Measurements from ENCODE around the gene EPN2.
A peak's percentile ranks its signal among the peaks of the same experiment; 100 is the strongest.

Gene EPN2

DNA sequence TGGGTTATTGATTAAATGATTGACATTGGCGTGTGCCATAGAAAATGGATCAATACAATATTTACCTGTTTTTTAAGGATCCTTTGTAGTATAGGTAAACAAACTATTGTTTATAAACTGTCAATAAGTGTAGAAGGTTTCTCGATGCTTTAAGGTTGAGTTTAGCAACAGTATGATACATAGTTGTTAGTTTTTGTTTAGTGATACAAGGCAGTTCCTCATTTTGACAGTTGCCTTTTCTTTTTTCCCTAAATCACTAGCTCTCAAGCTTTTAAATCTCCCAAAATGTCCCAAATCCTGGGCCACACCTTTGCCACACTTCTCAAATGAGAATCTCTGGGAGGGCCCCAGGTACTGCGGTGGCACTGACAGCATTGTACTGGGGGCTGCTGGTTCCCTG lies 57.3 kb downstream of the EPN2 start:
- DNase-seq (ENCODE audit: low read depth in 2 of 2), result no peak

DNA sequence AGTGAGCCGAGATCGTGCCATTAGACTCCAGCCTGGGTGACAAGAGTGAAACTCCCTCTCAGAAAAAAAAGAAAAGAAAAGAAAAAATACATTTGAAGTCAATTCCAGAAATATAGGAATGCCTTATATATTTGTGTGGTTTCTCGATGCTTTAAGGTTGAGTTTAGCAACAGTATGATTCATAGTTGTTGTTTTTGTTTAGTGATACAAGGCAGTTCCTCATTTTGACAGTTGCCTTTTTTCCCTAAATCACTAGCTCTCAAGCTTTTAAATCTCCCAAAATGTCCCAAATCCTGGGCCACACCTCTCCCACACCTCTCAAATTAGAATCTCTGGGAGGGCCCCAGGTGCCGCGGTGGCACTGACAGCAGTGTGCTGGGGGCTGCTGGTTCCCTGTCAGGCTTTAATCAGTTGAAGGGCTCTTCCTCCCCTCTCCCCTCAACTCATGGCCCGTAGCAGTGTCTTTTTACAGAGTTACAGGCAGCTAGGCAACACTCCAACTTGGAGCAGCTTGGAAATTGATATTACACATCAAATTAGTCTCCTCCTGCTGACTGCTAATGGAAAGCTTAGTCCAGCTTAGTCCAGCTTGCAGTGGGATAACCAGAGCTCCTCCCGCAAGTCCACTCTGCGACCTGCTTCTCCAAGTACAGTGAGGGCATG lies 58.4 kb downstream of the EPN2 start:
- DNase-seq (ENCODE audit: low read depth in 2 of 2), result no peak

DNA sequence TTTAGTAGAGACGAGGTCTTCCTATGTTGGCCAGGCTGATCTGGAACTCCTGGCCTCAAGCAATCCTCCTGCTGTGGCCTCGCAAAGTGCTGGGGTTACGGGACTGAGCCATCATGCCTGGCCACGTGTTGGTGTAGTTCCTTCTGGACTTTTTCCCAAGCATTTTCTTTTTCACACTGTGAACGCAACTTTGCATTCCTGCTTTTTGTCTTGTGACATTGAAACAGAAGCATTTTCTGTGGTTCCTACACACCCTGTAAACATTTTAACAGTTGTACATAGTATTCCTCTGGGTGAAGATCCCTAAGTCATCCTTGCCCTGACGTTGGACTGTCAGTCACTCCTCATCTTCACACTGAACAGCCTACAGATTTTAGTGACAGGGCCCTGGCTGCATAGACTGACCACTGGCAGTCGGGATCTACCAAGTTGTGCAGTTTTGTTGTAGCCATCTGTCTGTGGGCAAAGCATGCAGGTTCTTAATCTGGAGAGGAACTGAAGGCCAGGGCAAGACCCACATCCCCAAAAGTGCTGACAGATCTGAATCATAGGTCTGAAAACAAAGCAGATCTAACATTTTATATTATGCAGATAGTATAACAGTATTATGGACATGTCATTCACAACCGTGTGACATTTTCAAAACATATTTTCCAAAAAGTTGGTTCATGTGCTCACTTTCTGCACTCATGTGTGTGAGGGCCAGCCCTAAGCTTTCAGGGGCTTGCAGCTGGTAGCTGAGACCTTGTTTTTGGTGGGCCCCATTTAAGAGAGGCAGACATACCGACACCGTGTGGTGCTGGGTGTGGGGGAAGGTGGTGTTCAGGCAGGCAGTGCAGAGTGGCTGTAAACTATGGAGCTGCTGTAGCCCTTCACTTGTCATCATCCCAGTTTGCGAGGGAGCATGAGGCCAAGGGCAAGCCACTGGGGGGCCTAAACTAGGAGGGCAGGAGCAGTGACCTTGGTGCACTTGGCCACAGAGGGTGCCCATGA lies 59.9 kb downstream of the EPN2 start:
- DNase-seq (ENCODE audit: low read depth in 2 of 2), result no peak

DNA sequence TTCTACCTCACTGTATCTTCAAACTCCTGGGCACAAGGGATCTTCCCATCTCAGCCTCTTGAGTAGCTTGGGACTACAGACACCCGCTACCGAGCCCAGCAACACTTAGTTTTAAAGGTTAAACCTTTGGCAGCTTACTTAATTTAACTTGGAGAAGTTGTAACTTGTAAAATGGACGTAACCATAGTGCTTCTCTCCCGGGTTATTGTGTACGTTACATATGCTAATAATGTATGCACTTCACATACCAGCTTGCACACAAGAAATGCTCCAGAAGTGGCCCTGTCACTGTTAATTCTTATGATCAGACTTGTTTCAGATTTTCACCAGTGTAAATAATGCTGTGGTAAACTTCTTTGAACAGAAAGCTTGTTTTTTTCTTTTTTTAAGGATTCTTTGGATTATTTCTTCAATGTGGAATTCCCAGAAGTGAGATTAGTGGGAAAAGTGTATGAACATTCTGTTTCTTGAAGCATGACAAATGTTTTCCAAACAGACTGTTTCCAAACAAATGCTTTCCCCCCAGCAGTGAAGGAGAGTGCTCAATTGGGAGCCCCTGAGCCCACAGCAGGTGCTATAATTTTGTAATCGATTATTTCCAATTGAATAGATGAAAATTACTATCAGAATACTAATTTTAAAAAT lies 61.5 kb downstream of the EPN2 start:
- no peak for DNase-seq (ENCODE audit: low read depth in 2 of 2)

DNA sequence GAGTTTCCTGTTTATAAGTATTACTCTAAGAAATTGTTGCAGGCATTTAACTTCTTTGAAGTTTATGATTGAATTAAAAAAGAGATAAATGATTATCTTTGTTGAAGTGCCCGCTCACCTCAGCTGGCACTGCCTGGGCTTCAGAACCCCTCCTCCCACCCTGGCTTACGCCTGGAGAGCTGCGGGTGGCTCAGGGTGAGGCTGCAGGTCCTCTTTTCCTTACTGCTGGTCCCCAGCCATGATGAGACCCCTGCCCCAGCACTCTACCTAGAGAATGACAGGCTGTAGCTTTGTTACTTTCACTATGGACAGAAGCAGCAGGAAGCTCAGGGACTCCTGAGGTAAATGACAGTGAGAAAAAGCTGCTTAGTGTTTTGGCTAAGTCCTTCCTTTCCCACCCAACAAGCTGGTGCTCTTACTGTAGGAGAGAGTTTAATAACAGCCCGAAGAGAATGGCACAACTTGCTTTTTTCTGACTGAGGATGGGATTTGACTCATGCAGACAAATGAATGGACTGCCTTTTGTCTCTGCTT lies 62.1 kb downstream of the EPN2 start:
- no peak for DNase-seq (ENCODE audit: low read depth in 2 of 2)

DNA sequence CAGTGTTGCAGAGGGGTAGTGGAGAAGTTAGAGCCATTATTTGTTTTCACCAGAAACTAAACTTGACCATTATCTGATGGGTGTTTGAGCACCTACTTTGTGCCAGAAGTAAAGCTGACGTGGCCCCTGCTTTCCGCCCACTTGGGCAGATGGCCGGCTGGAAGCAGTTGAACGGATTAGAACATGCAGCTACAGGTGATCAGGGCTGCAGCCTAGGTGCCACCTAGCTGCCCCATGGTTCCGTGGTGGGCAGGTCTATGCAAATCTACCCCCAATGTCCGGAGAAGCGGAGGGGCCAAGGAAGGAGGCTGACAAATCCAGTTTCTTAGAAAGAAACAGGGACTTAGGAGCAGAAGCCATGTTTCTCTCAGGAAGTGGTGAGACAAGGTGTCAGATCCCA lies 62.7 kb downstream of the EPN2 start:
- DNase-seq (ENCODE audit: low read depth in 2 of 2), result no peak

DNA sequence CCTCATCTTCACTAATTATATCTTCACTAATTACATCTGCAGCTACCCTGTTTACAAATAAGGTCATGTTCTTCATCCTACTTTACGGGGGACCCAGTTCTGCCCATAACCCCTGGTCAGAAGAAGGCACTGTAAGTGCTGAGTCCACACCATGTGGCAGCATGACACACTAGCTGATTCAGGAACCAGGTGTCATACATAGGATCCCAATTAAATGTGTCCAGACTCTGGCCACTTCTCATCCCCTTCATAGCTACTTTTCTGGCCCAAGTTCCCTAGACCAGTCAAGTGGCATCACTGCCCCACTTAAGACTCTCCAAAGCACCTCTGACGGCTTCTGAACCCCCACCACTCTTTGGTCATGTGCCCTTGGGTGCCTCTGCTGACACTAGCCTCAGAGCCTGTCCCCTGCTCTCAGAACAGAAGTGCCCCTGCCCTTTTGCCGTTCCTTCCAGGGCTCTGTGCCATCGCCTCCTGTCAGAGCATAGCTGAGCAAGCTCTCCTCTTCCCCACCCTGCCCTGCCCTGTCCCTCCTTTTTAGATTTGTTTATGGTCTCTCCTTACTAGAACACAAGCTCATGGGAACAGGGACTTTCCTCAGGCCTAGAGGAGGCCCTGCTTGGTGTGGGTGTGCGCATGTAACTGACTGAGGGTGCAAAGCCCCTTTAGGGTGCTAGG lies 64.2 kb downstream of the EPN2 start:
- DNase-seq (ENCODE audit: low read depth in 2 of 2), result no peak

DNA sequence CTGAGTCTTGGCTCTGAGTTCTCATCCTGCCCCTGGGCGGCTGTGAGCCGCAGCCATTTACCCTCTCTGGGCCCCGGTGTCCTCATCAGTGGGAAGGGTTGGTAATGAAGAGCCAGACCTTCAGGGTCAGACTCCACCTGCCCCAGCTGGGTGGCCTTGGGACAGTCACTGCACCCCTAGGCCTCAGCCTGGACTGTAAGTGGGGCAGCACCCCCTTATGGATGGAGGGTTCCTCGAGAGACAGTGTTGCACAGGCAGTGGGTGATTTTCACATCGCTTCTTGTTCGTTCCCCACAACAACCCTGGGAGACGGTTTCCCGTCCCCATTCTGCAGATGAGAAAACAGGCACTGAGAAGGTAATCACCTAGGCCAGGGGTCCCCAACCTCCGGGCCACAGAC lies 64.8 kb downstream of the EPN2 start:
- no peak for DNase-seq (ENCODE audit: low read depth in 2 of 2)

DNA sequence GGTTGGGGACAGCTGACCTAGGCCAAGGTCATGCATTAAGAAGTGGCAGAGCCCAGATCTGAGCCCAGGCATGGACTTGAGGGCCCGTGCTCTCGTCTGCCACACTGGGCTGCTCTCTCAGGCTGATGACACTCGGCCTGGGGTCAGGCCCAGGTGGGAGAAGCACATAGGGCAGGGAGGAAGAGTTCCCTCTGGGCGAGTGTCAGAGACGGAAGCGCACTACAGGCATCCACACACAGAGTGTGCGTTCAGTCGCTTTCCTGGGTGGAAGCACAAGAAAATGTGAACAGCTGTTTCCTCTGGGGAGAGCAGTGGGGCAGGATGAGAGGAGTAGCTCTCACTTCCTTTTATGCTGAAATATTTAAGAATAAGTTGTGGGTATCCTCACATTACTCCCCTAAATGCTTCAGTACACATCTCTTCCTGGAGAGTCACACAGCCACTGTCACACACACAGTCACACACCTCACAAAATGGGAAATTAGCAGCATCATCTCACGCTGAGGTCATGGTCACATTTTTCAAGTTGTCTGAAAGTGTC lies 65.7 kb downstream of the EPN2 start:
- no peak for DNase-seq (ENCODE audit: low read depth in 2 of 2)

DNA sequence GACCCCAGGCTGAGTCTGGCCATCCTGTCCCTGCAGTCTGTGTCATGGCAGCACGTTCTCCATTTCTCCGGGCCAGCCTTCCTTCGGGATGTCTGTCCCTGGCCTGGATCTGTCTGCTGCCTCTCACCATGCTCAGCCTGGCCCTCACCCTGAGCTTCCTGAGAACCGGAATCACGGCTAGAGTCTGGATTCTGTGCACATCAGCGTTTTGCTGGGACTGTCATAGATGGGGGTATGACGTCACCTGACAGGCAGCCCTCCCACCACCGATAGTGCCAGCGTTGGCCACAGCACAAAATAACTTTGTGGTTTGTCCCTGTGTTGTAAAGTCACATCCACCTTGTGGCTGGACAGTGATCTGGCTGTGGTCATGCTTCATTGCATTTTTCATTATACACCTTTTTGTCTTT lies 66.2 kb downstream of the EPN2 start:
- DNase-seq (ENCODE audit: low read depth in 2 of 2), result no peak

DNA sequence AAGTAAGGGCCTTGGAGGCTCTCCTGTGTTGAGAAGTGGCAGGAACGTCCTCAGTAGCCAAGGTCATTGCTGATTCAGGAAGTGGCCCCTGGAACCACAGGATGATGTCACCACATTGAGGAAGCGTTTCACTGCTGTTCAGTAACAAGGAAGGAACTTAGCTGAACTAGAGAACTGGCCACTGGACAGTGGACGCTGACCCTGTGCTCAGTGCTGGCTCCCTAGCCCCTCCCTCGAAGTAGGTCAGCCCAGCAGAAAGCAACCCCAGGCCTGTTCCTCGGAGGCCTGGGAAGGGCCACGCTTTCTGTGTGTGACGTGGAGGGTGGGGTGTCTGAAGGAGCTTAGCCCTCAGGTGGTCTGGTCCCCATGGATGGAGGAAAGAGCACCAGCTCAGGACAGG lies 67.0 kb downstream of the EPN2 start:
- DNase-seq (ENCODE audit: low read depth in 2 of 2), result no peak

DNA sequence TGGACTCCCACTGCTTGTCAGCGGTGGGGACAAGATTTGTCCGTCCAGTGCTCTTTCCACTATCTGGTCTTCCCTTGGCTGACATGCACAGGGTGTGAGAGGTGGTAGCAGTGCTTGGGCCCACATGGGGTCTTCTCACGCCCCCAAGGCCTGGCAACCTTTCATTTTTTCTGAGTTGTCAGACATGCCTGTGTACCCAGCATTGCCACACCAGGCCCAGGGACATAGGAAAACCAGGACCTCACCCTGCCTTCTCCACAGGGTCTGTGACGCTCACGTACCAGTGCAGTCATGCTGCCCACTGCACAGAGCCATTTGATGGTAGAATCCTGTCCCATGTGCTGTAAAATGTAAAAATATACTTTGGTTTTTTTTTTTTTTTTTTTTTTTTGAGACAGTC lies 67.6 kb downstream of the EPN2 start:
- no peak for DNase-seq (ENCODE audit: low read depth in 2 of 2)

DNA sequence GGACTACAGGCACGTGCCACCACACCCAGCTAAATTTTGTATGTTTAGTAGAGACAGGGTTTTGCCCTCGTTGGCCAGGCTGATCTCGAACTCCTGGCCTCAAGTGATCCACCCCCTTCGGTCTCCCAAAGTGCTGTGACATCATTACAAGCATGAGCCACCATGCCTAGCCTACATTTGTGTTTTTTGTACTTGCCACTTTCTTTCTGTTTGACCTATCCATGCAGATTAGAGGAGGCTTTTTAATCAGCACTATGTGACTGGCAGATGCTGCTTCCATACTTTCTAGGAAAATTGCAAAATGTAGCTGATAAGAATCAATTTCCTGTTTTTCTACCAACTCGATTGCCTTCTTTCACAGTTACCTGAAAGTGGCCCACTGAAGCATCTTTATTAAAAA lies 68.1 kb downstream of the EPN2 start:
- no peak for DNase-seq (ENCODE audit: low read depth in 2 of 2)

DNA sequence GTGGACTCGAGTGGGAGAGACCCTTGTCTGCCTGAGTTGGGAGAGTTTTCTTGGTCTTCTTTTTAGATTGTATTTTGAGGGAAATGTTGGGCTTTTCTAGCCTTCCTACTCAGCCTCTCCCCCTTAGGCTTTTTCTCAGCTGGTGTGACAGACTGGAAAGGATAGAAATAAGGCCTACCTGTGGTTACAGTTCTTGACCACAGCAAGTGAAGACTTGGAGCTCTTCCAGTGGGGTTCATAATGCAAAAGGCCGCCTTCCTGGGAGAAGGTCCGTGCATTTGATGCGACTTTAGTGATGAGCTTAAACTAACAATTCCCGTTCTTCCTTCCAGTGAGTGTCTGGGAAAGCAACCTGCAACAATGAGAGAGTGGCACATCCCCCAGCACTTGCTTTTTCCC lies 68.6 kb downstream of the EPN2 start:
- no peak for DNase-seq (ENCODE audit: low read depth in 2 of 2)

DNA sequence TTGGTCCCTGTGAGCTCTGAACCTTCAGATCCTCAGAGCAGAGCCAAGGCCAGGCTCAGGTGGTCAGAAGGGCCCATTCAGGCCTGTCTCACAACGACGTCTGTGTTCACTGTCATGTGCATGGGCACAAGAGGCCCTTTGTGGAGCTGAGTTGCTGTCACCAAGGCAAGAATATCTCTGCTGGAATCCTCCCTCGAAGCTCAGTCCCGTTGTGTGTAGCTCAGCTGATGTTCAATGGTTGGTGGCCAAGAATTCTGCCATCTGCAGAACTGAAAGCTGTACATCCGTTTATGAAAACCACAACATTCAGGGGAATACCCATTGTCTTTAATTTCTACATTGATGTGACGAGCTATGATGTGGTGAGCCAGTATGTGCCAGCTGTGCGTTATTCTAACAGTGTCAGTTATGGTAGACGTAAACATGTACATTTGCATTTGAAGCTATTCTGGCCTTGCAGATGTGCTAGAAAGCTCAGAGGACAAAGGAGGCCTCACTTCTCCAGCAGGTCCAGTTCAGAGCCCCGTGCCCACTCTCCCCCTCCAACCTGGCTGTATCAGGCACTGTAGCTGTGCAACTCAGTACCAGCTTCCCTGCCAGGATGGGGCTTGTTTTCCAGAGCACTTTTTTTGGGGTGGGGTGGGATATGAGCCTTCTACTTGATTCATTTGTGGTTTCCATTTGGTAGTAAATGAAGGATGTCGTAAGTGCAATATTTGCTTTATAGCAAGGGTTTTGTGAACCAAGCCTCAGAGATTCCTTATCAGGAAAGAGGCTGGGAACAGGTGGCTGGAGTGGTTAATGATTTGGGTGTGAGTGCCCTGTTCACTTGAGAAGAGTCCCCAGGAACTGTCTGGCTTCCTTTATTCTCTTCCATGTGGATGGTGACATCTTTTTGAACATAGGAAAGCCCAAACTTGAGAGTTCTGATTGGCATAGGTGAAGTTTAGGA lies 69.3 kb downstream of the EPN2 start:
- peak in 1 of 2 donors; percentile 3 for DNase-seq (ENCODE audit: low read depth in 2 of 2)

DNA sequence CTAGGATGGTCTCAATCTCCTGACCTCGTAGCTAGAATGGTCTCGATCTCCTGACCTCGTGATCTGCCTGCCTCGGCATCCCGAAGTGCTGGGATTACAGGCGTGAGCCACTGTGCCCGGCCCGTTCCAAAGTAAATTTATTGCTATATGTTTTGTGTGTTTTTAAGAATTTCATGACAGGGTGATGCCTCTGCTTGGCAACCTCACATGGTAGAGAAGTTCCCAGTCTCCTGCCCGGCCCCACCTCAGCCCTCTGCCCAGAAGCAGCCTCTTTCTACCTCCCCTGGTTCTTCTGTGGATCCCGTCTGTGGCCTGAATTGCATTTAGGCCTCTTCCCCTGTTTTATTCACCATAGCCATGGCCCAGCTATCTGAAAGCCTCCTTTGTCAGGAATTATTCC lies 70.4 kb downstream of the EPN2 start:
- DNase-seq (ENCODE audit: low read depth in 2 of 2), result no peak

DNA sequence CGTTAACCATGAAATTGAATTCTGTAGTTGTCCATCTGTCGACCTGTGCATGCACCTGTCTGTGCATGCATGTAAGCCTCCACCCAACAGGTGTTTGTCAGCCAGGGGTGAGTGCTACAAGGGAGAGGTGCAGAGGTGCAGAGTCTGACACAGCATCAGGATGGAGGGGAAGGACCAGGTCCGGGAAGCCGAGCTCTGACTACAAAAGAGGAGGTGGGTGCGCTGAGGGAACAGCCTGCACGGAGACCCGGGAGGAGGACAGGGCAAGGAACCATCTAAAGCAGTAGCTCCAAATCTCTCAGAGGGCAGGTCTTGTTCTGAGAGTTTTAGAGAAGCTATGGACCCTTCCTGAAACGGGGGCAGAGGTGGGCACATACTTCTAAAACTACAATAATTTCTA lies 71.2 kb downstream of the EPN2 start:
- no peak for DNase-seq (ENCODE audit: low read depth in 2 of 2)

DNA sequence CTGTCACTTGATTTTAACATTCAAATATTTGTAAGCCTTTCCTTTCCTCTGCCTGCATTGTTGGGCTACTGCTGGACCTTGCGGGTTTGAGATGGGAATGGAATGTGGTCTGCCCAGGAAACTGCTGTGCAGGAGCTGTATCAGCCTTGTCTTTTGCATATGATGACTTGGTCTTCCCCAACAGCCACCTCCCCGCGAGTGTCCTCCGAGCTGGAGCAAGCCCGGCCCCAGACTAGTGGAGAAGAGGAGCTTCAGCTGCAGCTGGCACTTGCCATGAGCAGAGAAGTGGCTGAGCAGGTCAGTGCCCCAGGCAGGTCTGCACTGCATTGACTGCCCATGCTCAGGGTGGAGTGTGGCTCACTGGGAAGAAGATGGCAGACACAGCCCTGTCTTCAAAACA lies 72.5 kb downstream of the EPN2 start:
- DNase-seq (ENCODE audit: low read depth in 2 of 2), result no peak

DNA sequence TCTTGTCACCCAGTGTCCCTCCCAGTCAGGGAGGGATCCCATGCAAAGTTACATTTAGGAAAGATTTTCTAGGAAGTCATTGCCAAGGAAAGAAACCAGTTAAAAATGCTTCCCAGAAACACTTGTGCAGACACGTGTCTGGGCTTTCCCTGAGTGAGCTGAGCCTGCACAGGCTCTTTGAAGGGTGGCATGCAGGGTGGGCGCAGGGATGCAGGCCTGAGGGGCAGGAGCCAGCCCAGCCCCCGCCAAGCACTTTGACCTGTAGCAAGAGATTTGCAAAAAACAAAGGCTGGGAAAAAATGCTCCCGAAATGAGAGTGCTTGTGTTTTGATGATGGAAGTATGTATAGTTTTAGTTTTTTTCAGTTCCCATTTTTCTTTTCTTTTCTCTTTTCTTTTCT lies 73.0 kb downstream of the EPN2 start:
- DNase-seq (ENCODE audit: low read depth in 2 of 2), result no peak

DNA sequence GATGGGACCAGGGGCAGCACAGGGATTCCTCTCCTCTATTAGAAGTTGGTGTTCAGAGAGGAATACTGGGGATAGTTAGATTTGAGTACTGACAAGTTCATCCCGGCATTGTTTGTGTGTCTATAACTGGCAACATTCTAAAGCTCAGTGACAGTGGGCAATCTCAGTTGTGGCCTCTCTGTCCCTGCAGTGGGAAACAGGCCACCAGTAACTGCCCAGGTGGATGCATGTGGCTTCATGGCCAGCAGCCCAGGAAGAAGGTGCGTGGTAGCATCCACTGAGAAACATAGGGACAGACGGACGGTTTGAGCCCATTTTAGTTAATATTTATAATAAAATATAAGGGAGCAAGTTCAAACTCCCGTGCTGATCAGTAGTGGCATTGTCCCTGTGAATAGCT lies 73.8 kb downstream of the EPN2 start:
- DNase-seq (ENCODE audit: low read depth in 2 of 2), result no peak
